ENCODE data around the gene TMEM14C.

TMEM14C gene

GRCh38 chr6:10722820-10723566, at the start of gene TMEM14C:
TSS of gene TMEM14C (plus strand) at chr6:10723070. CDS start at chr6:10724614, 1,544 bp downstream.
- peak; percentile 97 for DNase-seq (ENCODE audit: low spot score)

GRCh38 chr6:10676403-10676802, 46.5 kb upstream of the TMEM14C start:
- DNase-seq (ENCODE audit: low spot score): no peak

- no peak for DNase-seq (ENCODE audit: low spot score)
Measured at GRCh38 chr6:10678456-10678855, 44.4 kb upstream of the TMEM14C start.

- no peak for DNase-seq (ENCODE audit: low spot score)
Measured at GRCh38 chr6:10681795-10682194, 41.1 kb upstream of the TMEM14C start.

- no peak for DNase-seq (ENCODE audit: low spot score)
Measured at GRCh38 chr6:10682355-10682988, 40.4 kb upstream of the TMEM14C start.

GRCh38 chr6:10684618-10685017, 38.3 kb upstream of the TMEM14C start:
- no peak for DNase-seq (ENCODE audit: low spot score)

GRCh38 chr6:10685092-10685915, 37.6 kb upstream of the TMEM14C start:
- DNase-seq (ENCODE audit: low spot score): no peak

- DNase-seq (ENCODE audit: low spot score): no peak
Measured at GRCh38 chr6:10686901-10687300, 36.0 kb upstream of the TMEM14C start.

GRCh38 chr6:10687582-10687981, 35.3 kb upstream of the TMEM14C start:
- no peak for DNase-seq (ENCODE audit: low spot score)

- DNase-seq (ENCODE audit: low spot score): no peak
Measured at GRCh38 chr6:10690651-10691445, 32.0 kb upstream of the TMEM14C start.

- DNase-seq (ENCODE audit: low spot score): no peak
Measured at GRCh38 chr6:10692965-10693538, 29.8 kb upstream of the TMEM14C start.

- peak; percentile 90 for DNase-seq (ENCODE audit: low spot score)
Measured at GRCh38 chr6:10694302-10695085, 28.4 kb upstream of the TMEM14C start, which contains the start of the genes C6orf52 and PAK1IP1. TSS of gene C6orf52 (minus strand) at chr6:10694616. CDS start at chr6:10687550, 7,066 bp downstream. TSS of gene PAK1IP1 (plus strand) at chr6:10694972. CDS start at chr6:10694986, 14 bp downstream.

GRCh38 chr6:10695086-10695657, 27.7 kb upstream of the TMEM14C start:
- DNase-seq (ENCODE audit: low spot score): peak; percentile 9

GRCh38 chr6:10696655-10697054, 26.2 kb upstream of the TMEM14C start:
- DNase-seq (ENCODE audit: low spot score): no peak

- DNase-seq (ENCODE audit: low spot score): no peak
Measured at GRCh38 chr6:10713962-10714361, 8.9 kb upstream of the TMEM14C start.

GRCh38 chr6:10719296-10719963, 3.4 kb upstream of the TMEM14C start:
- no peak for DNase-seq (ENCODE audit: low spot score)

GRCh38 chr6:10719964-10720264, 3.0 kb upstream of the TMEM14C start:
- peak; percentile 69 for DNase-seq (ENCODE audit: low spot score)

- no peak for DNase-seq (ENCODE audit: low spot score)
Measured at GRCh38 chr6:10720265-10720959, 2.5 kb upstream of the TMEM14C start.
